Measurements from ENCODE around the gene SYNDIG1L. TPM values are rescaled to one million over a fixed set of nuclear protein-coding genes. Genes with fewer than 3 reads are reported as not detected.

The SYNDIG1L gene
- total and polyA plus RNA-seq, 2 of the 8 experiments (the other 6 are each of a cell fraction or from before 2014, with no cell fraction given), result 3.0 to 3.2 TPM

Other genes with a start within 250 kb of the SYNDIG1L start
- gene VSX2, start 186.8 kb downstream of the SYNDIG1L start, total RNA-seq (2021; fragmentation: NEBNext Ultra II Directional; extraction: Animal tissue kit (Norgen Biotek cat#: 25700)), result 0.22 and 0.27 TPM in 2 replicates
- gene VSX2, start 186.8 kb downstream of the SYNDIG1L start, polyA plus RNA-seq (2011; rRNA removed), result 0.08 and 0.24 TPM in 2 replicates
- gene ABCD4, start 123.3 kb downstream of the SYNDIG1L start, total RNA-seq (2021; fragmentation: NEBNext Ultra II Directional; extraction: Animal tissue kit (Norgen Biotek cat#: 25700)), result 84.8 and 97.7 TPM in 2 replicates
- 47.9 and 99.4 TPM in 2 replicates for gene ABCD4, start 123.3 kb downstream of the SYNDIG1L start, polyA plus RNA-seq (2011; rRNA removed)
- 148 and 154 TPM in 2 replicates for gene VRTN, start 77.7 kb downstream of the SYNDIG1L start, total RNA-seq (2021; fragmentation: NEBNext Ultra II Directional; extraction: Animal tissue kit (Norgen Biotek cat#: 25700))
- gene VRTN, start 77.7 kb downstream of the SYNDIG1L start, polyA plus RNA-seq (2011; rRNA removed), result 133 and 189 TPM in 2 replicates
- gene NPC2, start 67.1 kb upstream of the SYNDIG1L start, total RNA-seq (2021; fragmentation: NEBNext Ultra II Directional; extraction: Animal tissue kit (Norgen Biotek cat#: 25700)), result 168 and 178 TPM in 2 replicates
- 258 and 287 TPM in 2 replicates for gene NPC2, start 67.1 kb upstream of the SYNDIG1L start, polyA plus RNA-seq (2011; rRNA removed)
- gene ISCA2, start 67.6 kb upstream of the SYNDIG1L start, total RNA-seq (2021; fragmentation: NEBNext Ultra II Directional; extraction: Animal tissue kit (Norgen Biotek cat#: 25700)), result 43.5 and 51.5 TPM in 2 replicates
- 58.2 and 78.6 TPM in 2 replicates for gene ISCA2, start 67.6 kb upstream of the SYNDIG1L start, polyA plus RNA-seq (2011; rRNA removed)
- 0.59 and 0.89 TPM in 2 replicates for gene LTBP2, start 186.0 kb upstream of the SYNDIG1L start, total RNA-seq (2021; fragmentation: NEBNext Ultra II Directional; extraction: Animal tissue kit (Norgen Biotek cat#: 25700))
- 0.48 and 0.67 TPM in 2 replicates for gene LTBP2, start 186.0 kb upstream of the SYNDIG1L start, polyA plus RNA-seq (2011; rRNA removed)

All from H1 (cell line).